Measurements from ENCODE around the gene SLC6A20. TPM values are rescaled to one million over a fixed set of nuclear protein-coding genes. Genes with fewer than 3 reads are reported as not detected.
"Not testable (repeated sequence)": the region's sequence is repeated elsewhere in the genome, so short reads cannot be mapped to it uniquely, and the experiment has no call there.

The SLC6A20 gene
- total RNA-seq, 2 experiments from 2014 or later = not detected

DNA sequence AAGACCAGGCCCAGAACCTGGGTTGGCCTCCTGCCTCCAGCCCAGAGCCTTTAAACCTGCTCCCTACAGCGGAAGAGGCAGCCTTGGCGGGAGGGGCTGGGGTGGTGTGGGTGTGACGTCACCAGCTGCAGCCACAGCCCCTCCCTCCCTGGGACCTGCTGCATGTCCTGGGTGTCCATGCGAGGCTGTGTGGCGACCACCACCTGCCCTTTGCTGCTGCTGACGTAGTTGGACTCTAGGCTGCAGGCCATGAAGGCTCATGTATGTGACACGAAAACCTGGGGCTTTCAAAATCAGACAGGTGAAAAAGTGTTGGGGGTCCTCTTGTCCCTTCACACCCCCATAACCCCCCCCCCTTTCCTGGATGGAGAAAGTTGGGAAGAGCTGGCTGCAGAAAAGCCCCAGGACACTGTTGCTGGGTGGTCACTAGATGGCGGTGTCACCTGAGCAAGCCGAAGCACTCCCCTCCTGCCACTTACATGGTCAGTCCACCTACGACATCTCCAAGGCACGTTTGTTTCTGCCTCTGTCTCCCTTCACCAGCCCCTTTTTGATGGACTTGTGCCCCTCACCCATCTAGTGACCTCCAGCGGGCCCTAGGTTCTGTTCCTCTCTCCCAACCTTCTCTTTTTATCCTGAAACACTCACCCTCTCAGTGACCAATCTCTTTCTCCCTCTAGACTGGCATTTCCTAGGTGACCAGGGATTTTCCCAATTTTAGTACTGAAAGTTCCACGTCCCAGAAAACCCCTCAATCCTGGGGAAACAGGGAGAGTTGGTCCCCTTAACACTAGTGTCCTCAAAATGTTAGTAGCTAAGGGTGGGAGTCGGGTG lies 35.2 kb downstream of the SLC6A20 start:
- Mint-ChIP-seq H3K4me3 (no peak overlapping the region), H3K27ac (no peak overlapping the region), H3K9me3 (no peaks in the 10 kb centered on the region), H3K36me3 (ENCODE audit: low read depth) (no peaks in the 10 kb centered on the region), H3K27me3 (ENCODE audit: low read depth) (peaks cover 2% of the 10 kb centered on the region), H3K4me1 (ENCODE audit: low read depth) (no peaks in the 10 kb centered on the region)
- CTCF ChIA-PET = interaction anchor here (0.6 to 3.8 kb wide), 7 partner anchors 12 to 317 kb away, joined by 3 to 46 read pairs (median 4); no protein-coding TSS in a partner anchor
- DNase-seq = peak; percentile 57
- intact Hi-C loops (cut with micrococcal nuclease) = loop anchor here (1.0 kb wide), 3 partner anchors 71 to 317 kb away; no protein-coding TSS in a partner anchor

DNA sequence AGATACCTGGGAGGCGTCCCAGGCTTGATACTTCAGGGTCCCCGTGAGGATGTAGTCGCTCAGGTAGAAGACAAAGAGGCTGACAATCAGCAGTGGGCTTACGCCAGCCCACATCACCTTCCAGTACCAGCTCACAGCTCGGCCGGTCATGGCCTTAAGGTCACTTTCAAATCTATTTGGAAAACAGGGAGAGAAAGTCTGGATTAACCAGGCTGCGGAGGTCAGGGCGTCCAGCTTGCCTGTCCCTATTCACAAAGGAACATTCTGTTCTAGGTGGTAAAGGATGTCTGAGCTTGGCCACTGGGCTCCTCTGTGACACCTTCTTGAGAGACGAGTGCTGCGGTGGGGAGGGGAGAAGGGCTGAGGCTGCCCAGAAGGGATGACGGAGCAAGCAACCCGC lies 36.5 kb downstream of the SLC6A20 start:
- intact Hi-C loops (cut with micrococcal nuclease) = no loop called here
- CTCF ChIA-PET = interaction anchor here (0.7 to 3.8 kb wide), 9 partner anchors 10 to 566 kb away, joined by 3 to 46 read pairs (median 3); no protein-coding TSS in a partner anchor
- no peak for DNase-seq

DNA sequence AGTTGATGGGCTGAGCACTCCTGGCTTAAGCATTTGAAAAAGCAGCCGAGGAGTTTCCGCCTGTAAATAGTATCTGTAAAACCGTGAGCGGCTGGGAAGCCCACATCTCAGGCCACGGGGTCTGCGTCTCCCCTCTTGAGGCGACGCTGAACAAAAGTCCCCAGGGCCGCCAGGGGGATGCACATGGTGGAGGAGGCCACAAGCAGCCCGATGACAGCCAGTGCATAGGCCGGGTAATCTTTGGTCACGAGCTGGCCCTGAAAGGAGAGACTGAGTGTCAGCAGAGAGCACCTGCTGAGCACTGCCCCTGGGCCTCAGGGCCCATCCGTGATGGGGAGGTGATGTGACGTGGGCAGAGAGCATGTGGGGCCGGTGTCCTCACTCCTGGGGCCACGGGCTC lies 37.5 kb downstream of the SLC6A20 start:
- CTCF ChIA-PET = interaction anchor here (1.0 to 1.2 kb wide), 4 partner anchors 76 to 320 kb away, joined by 3 to 7 read pairs (median 4); no protein-coding TSS in a partner anchor
- no peak for DNase-seq
- no peak overlapping the region for H3K27ac Mint-ChIP-seq
- H3K4me1 Mint-ChIP-seq (ENCODE audit: low read depth) = no peaks in the 10 kb centered on the region
- no peaks in the 10 kb centered on the region for H3K36me3 Mint-ChIP-seq (ENCODE audit: low read depth)
- intact Hi-C loops (cut with micrococcal nuclease) = no loop called here
- H3K27me3 Mint-ChIP-seq (ENCODE audit: low read depth) = peaks cover 2% of the 10 kb centered on the region
- H3K9me3 Mint-ChIP-seq = no peaks in the 10 kb centered on the region
- H3K4me3 Mint-ChIP-seq = no peak overlapping the region

More for the DNA sequence above, 36.5 kb downstream of the SLC6A20 start:
- Mint-ChIP-seq H3K27me3 (ENCODE audit: low read depth) (peaks cover 2% of the 10 kb centered on the region), H3K4me1 (ENCODE audit: low read depth) (no peaks in the 10 kb centered on the region), H3K36me3 (ENCODE audit: low read depth) (no peaks in the 10 kb centered on the region), H3K27ac (no peak overlapping the region), H3K4me3 (no peak overlapping the region), H3K9me3 (no peaks in the 10 kb centered on the region)

DNA sequence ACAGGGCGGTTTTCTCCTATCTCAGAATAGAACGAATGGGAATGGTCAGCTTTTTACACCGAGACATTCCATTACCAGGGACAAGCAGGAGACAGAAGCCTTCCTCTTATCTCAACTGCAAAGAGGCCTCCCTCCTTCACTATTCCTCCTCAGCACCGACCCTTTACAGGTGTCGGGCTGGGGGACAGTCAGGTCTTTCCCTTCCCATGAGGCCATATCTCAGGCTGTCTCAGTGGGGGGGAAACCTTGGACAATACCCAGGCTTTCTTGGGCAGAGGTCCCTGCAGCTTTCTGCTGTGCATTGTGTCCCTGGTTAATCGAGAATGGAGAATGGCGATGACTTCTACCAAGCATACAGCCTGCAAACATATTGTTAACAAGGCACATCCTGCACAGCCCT lies 39.2 kb downstream of the SLC6A20 start:
- DNase-seq; CTCF ChIA-PET; H3K4me3 Mint-ChIP-seq; H3K27me3 Mint-ChIP-seq (ENCODE audit: low read depth); H3K36me3 Mint-ChIP-seq (ENCODE audit: low read depth); H3K9me3 Mint-ChIP-seq; H3K4me1 Mint-ChIP-seq (ENCODE audit: low read depth); H3K27ac Mint-ChIP-seq; intact Hi-C loops (cut with micrococcal nuclease): not testable (repeated sequence)

DNA sequence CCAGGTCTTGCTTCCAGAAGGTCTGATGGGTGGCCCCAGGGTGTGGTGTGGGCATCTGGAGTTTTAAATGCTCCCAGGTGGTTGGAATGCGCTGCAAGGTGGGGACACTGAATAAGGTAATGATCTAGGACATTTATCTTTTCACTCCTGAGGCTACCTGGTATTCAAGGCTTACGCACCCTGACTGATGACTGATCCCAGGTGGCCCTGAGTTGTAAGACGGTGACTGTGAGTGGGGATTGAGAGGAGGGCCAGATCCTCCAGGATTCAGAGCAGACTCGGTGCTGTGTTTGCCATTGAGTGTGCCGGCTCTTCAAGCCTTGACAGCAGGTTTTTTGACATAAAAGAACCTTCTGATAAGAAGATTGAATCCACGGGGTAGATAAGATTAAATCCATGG lies 40.3 kb downstream of the SLC6A20 start:
- Mint-ChIP-seq H3K27me3 (ENCODE audit: low read depth) (peaks cover 2% of the 10 kb centered on the region), H3K4me3 (no peak overlapping the region), H3K9me3 (no peaks in the 10 kb centered on the region), H3K36me3 (ENCODE audit: low read depth) (no peaks in the 10 kb centered on the region), H3K4me1 (ENCODE audit: low read depth) (no peaks in the 10 kb centered on the region), H3K27ac (no peak overlapping the region)
- DNase-seq = no peak
- CTCF ChIA-PET = no interaction called here
- intact Hi-C loops (cut with micrococcal nuclease) = no loop called here

DNA sequence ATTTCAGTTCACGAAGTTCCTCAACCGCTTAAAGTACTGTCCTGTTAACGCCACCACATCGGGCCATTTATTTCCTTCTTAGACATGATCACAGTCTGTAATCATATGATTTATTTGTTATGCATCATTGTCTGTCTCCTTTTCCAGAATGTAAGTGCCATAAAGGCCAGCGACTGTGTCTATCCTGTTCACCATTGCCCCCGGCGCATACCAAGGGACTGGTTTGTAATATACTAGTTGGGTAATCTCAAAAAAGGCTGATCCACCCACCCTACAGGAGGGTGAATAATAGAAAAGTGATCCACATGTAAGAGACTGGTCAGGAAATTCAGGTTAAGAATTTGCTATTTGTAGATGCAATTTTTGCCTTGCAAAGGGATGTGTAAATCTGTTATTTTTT lies 41.9 kb downstream of the SLC6A20 start:
- H3K9me3 Mint-ChIP-seq = no peaks in the 10 kb centered on the region
- DNase-seq = no peak
- intact Hi-C loops (cut with micrococcal nuclease) = no loop called here
- CTCF ChIA-PET = no interaction called here
- H3K4me3 Mint-ChIP-seq = no peak overlapping the region
- no peaks in the 10 kb centered on the region for H3K36me3 Mint-ChIP-seq (ENCODE audit: low read depth)
- no peaks in the 10 kb centered on the region for H3K4me1 Mint-ChIP-seq (ENCODE audit: low read depth)
- H3K27ac Mint-ChIP-seq = no peak overlapping the region
- peaks cover 1% of the 10 kb centered on the region for H3K27me3 Mint-ChIP-seq (ENCODE audit: low read depth)

DNA sequence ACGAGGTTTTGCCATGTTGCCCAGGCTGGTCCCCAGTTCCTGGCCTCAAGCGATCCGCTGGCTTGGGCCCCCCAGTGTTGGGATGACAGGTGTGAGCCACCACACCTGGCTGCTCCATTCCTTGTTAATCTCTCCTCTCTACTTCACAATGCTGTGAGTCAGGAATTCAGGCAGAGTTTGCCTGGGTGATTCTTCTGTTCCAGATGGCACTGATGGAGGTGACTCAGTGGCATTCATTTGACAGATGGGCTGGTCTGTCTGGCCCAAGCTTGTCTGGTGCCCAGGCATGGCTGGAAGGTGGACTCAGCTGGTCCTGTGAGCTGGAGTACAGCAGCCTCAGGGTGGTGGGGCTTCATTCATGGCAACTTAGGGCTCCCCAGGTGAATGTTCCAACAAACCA lies 43.2 kb downstream of the SLC6A20 start:
- Mint-ChIP-seq H3K27me3 (ENCODE audit: low read depth) (no peaks in the 10 kb centered on the region), H3K4me1 (ENCODE audit: low read depth) (no peaks in the 10 kb centered on the region), H3K9me3 (no peaks in the 10 kb centered on the region), H3K36me3 (ENCODE audit: low read depth) (no peaks in the 10 kb centered on the region), H3K4me3 (no peak overlapping the region), H3K27ac (no peak overlapping the region)
- CTCF ChIA-PET = no interaction called here
- no peak for DNase-seq
- intact Hi-C loops (cut with micrococcal nuclease) = no loop called here

DNA sequence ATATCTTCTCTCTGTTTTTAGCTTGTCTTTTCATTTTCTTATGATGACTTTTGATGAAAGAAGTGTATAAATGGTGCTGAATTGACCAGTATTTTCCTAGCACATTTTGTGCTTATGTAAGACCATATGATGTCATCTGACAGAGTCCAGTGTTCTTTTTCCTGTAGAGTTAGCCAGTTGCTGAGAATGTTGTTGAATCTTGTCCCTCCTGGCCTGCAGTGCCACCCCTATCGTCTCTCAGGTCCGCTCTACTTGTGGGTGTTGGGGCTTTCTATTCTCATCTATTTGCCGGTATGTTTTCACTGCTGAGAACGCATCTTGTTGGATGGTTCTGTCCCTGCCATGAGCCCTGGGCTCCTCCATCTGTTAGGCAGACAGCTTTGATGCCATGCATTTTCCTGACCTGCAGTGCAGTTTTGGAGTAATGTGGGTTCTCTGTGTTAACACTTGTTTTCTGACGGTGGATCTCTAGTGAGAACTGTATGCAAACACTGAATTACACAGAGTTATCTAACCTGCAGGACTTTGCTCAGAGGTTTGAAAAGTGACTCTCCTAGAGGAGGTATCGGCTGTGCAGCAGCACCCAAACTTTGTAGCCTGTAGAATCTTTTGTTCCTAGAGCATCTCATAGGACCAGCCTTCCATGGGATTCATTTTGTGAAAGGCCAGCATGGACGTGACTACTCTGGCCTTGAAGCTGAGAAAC lies 44.6 kb downstream of the SLC6A20 start:
- no peak for DNase-seq
- CTCF ChIA-PET = interaction anchor here (0.6 kb wide), 1 partner anchor 99 kb away, joined by 3 read pairs; no protein-coding TSS in a partner anchor
- Mint-ChIP-seq H3K27me3 (ENCODE audit: low read depth) (no peaks in the 10 kb centered on the region), H3K27ac (no peak overlapping the region), H3K4me3 (no peak overlapping the region), H3K36me3 (ENCODE audit: low read depth) (peaks cover 5% of the 10 kb centered on the region), H3K4me1 (ENCODE audit: low read depth) (no peaks in the 10 kb centered on the region), H3K9me3 (no peaks in the 10 kb centered on the region)
- intact Hi-C loops (cut with micrococcal nuclease) = no loop called here

DNA sequence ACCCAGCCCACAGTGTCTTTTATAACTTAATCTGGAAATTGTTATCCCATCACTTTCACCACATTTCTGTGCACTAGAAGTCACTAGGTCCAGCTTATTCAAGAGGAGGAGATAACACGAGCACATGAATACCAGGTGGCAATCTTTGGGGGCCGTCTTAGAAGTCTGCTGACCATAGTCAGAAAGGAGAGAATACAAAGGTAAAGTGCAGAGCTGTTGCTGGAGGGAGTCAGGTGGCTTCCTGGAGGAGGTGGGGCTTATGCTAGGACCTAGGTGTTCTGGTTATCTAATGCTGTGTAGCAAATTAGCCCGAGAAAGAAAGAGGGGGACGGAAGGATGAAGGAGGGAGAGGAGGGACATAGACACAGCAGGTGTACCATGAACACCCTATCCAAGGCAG lies 46.5 kb downstream of the SLC6A20 start:
- intact Hi-C loops (cut with micrococcal nuclease) = no loop called here
- no peak overlapping the region for H3K4me3 Mint-ChIP-seq
- no peaks in the 10 kb centered on the region for H3K4me1 Mint-ChIP-seq (ENCODE audit: low read depth)
- H3K27me3 Mint-ChIP-seq (ENCODE audit: low read depth) = no peaks in the 10 kb centered on the region
- H3K9me3 Mint-ChIP-seq = no peaks in the 10 kb centered on the region
- H3K36me3 Mint-ChIP-seq (ENCODE audit: low read depth) = peaks cover 7% of the 10 kb centered on the region
- CTCF ChIA-PET = interaction anchor here (1.5 kb wide), 1 partner anchor 12 kb away, joined by 4 read pairs; no protein-coding TSS in a partner anchor
- no peak for DNase-seq
- H3K27ac Mint-ChIP-seq = no peak overlapping the region

DNA sequence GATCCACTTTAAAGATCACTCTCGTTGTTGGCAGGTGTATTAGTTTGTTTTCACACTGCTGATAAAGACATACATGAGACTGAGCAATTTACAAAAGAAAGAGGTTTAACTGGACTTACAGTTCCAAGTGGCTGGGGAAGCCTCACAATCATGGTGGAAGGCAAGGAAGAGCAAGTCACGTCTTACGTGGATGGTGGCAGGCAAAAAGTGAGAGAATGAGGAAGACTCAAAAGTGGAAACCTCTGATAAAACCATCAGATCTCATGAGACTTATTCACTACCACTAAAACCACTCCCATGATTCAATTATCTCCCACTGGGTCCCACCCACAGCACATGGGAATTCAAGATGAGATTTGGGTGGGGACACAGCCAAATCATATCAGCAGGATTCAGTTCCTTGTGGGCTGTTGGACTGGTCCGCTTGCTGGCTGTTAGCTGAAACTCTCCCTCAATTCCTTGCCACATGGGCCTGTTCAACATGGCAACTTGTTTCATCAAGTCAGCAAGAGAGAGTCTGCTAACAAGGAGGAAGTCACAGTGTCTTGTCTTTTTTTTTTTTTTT lies 47.2 kb downstream of the SLC6A20 start:
- CTCF ChIA-PET = interaction anchor here (1.5 kb wide), 1 partner anchor 13 kb away, joined by 4 read pairs; no protein-coding TSS in a partner anchor
- H3K4me1 Mint-ChIP-seq (ENCODE audit: low read depth); H3K4me3 Mint-ChIP-seq; intact Hi-C loops (cut with micrococcal nuclease); H3K36me3 Mint-ChIP-seq (ENCODE audit: low read depth); H3K27me3 Mint-ChIP-seq (ENCODE audit: low read depth); DNase-seq; H3K9me3 Mint-ChIP-seq; H3K27ac Mint-ChIP-seq: not testable (repeated sequence)

DNA sequence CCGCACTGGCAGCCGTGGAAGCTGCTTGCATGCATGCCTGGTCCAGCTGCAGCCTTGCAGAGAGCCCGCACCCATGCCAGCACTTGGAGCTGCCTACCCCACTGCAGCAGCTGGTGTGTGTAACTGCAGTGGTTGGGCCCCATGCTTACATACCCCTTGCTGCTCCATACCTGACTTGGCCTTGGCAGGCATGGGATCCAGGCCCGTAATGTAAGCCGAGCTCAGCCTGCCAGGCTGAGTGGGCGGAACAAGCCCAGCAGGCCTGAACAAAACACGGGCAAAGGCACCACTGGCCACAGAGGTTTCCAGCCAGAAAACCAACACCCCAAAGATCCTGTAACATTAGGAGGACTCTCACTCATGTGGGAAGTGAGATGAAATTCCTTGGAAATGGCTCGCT lies 48.3 kb downstream of the SLC6A20 start:
- no peak for DNase-seq
- CTCF ChIA-PET = no interaction called here
- Mint-ChIP-seq H3K4me3 (no peak overlapping the region), H3K4me1 (ENCODE audit: low read depth) (no peaks in the 10 kb centered on the region), H3K27ac (no peak overlapping the region), H3K9me3 (no peaks in the 10 kb centered on the region), H3K36me3 (ENCODE audit: low read depth) (peaks cover 11% of the 10 kb centered on the region), H3K27me3 (ENCODE audit: low read depth) (no peaks in the 10 kb centered on the region)
- intact Hi-C loops (cut with micrococcal nuclease) = no loop called here

DNA sequence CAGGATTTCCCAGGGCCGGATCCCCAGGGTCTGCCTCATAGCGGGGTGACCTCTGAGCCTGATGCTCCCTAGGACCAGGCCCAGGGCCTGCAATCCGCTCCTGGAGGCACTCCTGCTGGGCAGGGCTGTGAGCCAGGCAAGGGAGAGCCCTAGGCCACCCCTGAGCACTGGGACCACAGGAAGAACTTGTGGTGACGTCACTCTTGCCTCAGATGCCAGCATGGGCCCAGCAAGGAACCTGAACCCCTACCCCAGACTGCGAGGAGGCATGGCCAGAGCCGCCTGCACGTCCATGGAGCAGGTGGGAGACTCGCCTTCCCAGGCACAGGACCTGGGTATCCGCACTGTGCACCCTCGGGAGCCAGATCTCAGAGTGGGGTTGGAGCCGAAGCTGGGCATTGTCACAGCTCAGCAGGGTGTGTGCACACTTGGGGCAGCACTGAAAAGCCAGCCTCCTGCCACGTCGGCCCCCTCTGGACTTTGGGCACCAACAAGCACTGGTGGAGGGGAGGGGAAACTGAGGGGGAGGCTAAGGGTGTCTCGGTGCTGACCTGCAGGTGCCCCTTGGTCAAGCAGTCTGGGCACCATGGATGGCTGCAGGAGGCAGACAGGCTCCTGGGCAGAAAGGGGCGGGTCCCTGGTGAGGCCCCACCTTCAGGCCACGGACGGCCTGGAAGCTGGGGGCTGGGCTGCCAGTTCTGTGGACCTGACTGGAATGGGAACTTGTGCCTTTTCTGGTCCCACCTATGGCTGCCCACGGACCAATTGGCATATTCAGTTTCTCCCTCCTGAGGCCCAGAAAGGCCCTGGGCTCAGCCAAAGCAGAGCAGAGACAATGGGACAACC lies 49.3 kb downstream of the SLC6A20 start:
- peaks cover 11% of the 10 kb centered on the region for H3K36me3 Mint-ChIP-seq (ENCODE audit: low read depth)
- no peak overlapping the region for H3K4me3 Mint-ChIP-seq
- intact Hi-C loops (cut with micrococcal nuclease) = no loop called here
- H3K27ac Mint-ChIP-seq = no peak overlapping the region
- H3K9me3 Mint-ChIP-seq = no peaks in the 10 kb centered on the region
- H3K4me1 Mint-ChIP-seq (ENCODE audit: low read depth) = no peaks in the 10 kb centered on the region
- no peaks in the 10 kb centered on the region for H3K27me3 Mint-ChIP-seq (ENCODE audit: low read depth)
- CTCF ChIA-PET = no interaction called here
- no peak for DNase-seq

All from activated naive CD4-positive, alpha-beta T cell treated with anti-CD3 and anti-CD28 coated beads for 36 hours (primary cell).